Measurements from ENCODE around the gene CC2D2B. TPM values are rescaled to one million over a fixed set of nuclear protein-coding genes. Genes with fewer than 3 reads are reported as not detected.

The CC2D2B gene
- total RNA-seq, 4 donors from 2014 or later = 1.1 to 30.5 (median 2.0) TPM

- TF ChIP-seq CTCF (IDR thresholded peaks at IDR 0.05) = no peak
- no peak for TF ChIP-seq POLR2A (IDR thresholded peaks at IDR 0.05)
- no peak overlapping the region for H3K27ac ChIP-seq
- DNase-seq = no peak
- no peak overlapping the region for H3K4me3 ChIP-seq
- no peaks in the 10 kb centered on the region for H3K27me3 ChIP-seq
- H3K9me3 ChIP-seq = no peaks in the 10 kb centered on the region
- H3K36me3 ChIP-seq = no peaks in the 10 kb centered on the region
- no peaks in the 10 kb centered on the region for H3K4me1 ChIP-seq
Observed at GRCh38 chr10:95865814-95866466, 41.8 kb upstream of the CC2D2B start.

- Histone ChIP-seq H3K36me3 (no peaks in the 10 kb centered on the region), H3K9me3 (no peaks in the 10 kb centered on the region), H3K4me3 (no peak overlapping the region), H3K27me3 (no peaks in the 10 kb centered on the region), H3K27ac (no peak overlapping the region), H3K4me1 (no peaks in the 10 kb centered on the region)
- no peak for DNase-seq
- no peak for TF ChIP-seq POLR2A (IDR thresholded peaks at IDR 0.05)
- TF ChIP-seq CTCF (IDR thresholded peaks at IDR 0.05) = no peak
Observed at GRCh38 chr10:95866467-95866842, 41.3 kb upstream of the CC2D2B start.

GRCh38 chr10:95867866-95868265 lies 39.9 kb upstream of the CC2D2B start:
- DNase-seq = no peak
- no peak for TF ChIP-seq POLR2A (IDR thresholded peaks at IDR 0.05)
- TF ChIP-seq CTCF (IDR thresholded peaks at IDR 0.05) = no peak
- Histone ChIP-seq H3K4me1 (no peaks in the 10 kb centered on the region), H3K9me3 (no peaks in the 10 kb centered on the region), H3K27ac (no peak overlapping the region), H3K36me3 (no peaks in the 10 kb centered on the region), H3K27me3 (no peaks in the 10 kb centered on the region), H3K4me3 (no peak overlapping the region)

GRCh38 chr10:95872158-95872711 lies 35.5 kb upstream of the CC2D2B start:
- Histone ChIP-seq H3K27ac (no peak overlapping the region), H3K4me3 (no peak overlapping the region), H3K36me3 (peaks cover 0 to 4% (median 0%) of the 10 kb centered on the region in 3 donors), H3K27me3 (no peaks in the 10 kb centered on the region), H3K4me1 (no peaks in the 10 kb centered on the region), H3K9me3 (peaks cover 0 to 6% (median 0%) of the 10 kb centered on the region in 4 donors)
- no peak for DNase-seq
- TF ChIP-seq CTCF (IDR thresholded peaks at IDR 0.05) (no peak), POLR2A (IDR thresholded peaks at IDR 0.05) (no peak)

GRCh38 chr10:95873139-95873538 lies 34.6 kb upstream of the CC2D2B start:
- TF ChIP-seq POLR2A (IDR thresholded peaks at IDR 0.05) (no peak), CTCF (IDR thresholded peaks at IDR 0.05) (no peak)
- no peaks in the 10 kb centered on the region for H3K4me1 ChIP-seq
- no peaks in the 10 kb centered on the region for H3K27me3 ChIP-seq
- peaks cover 0 to 6% (median 0%) of the 10 kb centered on the region in 4 donors for H3K9me3 ChIP-seq
- H3K36me3 ChIP-seq = peaks cover 0 to 4% (median 0%) of the 10 kb centered on the region in 3 donors
- no peak overlapping the region for H3K4me3 ChIP-seq
- no peak overlapping the region for H3K27ac ChIP-seq
- DNase-seq = no peak
